ENCODE measurements around the gene NCAN.

Gene NCAN

DNA sequence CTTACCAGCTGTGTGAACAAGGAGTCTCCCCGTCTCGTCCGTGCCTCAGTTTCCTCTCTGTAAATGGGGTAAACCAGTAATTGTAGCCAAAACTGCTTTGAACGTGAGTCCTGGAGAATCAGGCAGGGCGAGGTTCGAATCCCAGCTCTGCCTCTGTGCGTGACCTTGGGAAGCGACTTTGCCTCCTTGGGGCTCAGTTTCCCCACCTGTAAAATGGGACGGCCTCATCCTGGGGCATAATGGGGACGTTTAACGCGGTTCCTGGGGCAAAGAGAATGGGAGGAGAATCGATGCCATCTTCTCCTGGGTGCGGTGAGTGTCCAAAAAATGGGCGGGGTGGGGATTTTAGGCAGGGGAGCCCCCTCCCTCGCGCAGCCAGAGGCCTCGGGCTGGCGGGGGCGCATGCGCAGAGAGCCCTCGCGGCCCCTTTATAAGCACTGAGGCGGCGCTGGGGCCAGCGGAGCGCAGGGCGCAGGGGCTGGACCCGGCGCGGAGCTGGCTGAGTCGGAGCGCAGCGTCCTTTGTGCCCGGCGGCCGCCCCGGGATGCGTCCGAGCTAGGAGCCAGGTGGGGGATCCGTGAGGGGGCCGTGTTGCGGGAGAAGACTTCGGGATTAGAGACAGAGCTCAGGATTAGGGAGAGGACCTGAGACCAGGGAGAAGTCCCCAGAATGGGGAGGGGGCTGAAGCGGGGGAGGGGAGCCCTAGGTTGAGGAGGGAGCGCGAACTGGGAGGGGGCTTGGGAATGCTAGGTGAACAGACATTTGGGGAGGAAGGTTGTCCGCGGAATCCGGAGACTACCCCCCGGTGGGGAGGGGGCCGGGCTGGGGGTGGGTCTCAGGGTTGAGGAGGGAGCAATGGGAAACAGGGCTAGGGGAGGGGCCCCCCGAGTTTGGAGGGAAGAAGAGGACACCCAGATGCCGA lies at the start of gene NCAN:
Gene NCAN (plus strand): TSS at position 460 of the 922 bp plus-strand sequence. CDS start 4,996 bp downstream, outside the sequence.
- no peak within 1 kb of the TSS for H3K4me3 ChIP-seq (ENCODE audit: low read depth, low read length)
- DNase-seq (ENCODE audit: low read depth): no peak

GRCh38 chr19:19162495-19162894 lies 49.3 kb upstream of the NCAN start:
- TF ChIP-seq, protein P1, sequence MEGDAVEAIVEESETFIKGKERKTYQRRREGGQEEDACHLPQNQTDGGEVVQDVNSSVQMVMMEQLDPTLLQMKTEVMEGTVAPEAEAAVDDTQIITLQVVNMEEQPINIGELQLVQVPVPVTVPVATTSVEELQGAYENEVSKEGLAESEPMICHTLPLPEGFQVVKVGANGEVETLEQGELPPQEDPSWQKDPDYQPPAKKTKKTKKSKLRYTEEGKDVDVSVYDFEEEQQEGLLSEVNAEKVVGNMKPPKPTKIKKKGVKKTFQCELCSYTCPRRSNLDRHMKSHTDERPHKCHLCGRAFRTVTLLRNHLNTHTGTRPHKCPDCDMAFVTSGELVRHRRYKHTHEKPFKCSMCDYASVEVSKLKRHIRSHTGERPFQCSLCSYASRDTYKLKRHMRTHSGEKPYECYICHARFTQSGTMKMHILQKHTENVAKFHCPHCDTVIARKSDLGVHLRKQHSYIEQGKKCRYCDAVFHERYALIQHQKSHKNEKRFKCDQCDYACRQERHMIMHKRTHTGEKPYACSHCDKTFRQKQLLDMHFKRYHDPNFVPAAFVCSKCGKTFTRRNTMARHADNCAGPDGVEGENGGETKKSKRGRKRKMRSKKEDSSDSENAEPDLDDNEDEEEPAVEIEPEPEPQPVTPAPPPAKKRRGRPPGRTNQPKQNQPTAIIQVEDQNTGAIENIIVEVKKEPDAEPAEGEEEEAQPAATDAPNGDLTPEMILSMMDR (IDR thresholded peaks at IDR 0.05; ENCODE audit: control insufficient read depth, extremely low read depth, insufficient read depth): no peak
- H3K4me3 ChIP-seq (ENCODE audit: low read depth, low read length): no peak overlapping the region
- no peak for DNase-seq (ENCODE audit: low read depth)

More for the DNA sequence above, at the start of gene NCAN:
- TF ChIP-seq, protein P1 (IDR thresholded peaks at IDR 0.05; ENCODE audit: control insufficient read depth, extremely low read depth, insufficient read depth): no peak

- TF ChIP-seq, protein P1 (IDR thresholded peaks at IDR 0.05; ENCODE audit: control insufficient read depth, extremely low read depth, insufficient read depth): no peak
- DNase-seq (ENCODE audit: low read depth): no peak
- no peak overlapping the region for H3K4me3 ChIP-seq (ENCODE audit: low read depth, low read length)
These were observed 46.4 kb upstream of the NCAN start for GRCh38 chr19:19165396-19165795.

DNA sequence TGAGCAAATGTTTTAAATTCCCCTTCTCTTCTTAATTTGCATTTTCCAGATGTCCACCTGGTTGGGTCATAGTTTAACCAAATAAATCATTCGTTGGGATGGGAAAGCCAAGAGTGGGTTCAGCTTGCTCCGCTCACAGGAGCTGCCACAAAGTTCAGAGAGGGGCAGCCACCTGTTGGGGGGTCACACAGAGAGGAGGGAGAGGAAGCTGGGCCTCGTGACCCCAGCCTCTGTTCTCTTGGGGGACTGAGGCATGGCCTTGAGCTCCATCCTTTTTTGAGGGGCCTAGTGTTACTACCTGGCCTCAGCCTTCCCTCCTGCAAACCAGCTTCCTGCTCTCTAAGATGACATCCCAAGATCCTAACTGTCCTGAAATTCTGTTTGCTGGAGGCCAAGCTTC lies 44.1 kb upstream of the NCAN start:
- no peak overlapping the region for H3K4me3 ChIP-seq (ENCODE audit: low read depth, low read length)
- TF ChIP-seq, protein P1 (IDR thresholded peaks at IDR 0.05; ENCODE audit: control insufficient read depth, extremely low read depth, insufficient read depth): no peak
- no peak for DNase-seq (ENCODE audit: low read depth)

- peak overlapping the region; percentile 28 for H3K4me3 ChIP-seq (ENCODE audit: low read depth, low read length)
- no peak for DNase-seq (ENCODE audit: low read depth)
- TF ChIP-seq, protein P1 (IDR thresholded peaks at IDR 0.05; ENCODE audit: control insufficient read depth, extremely low read depth, insufficient read depth): no peak
These were observed 42.3 kb upstream of the NCAN start for GRCh38 chr19:19169236-19170052.

- no peak for DNase-seq (ENCODE audit: low read depth)
- H3K4me3 ChIP-seq (ENCODE audit: low read depth, low read length): peak within 1 kb of the TSS; percentile 28
- TF ChIP-seq, protein P1 (IDR thresholded peaks at IDR 0.05; ENCODE audit: control insufficient read depth, extremely low read depth, insufficient read depth): no peak
These were observed 41.5 kb upstream of the NCAN start, which contains the start of gene MEF2B for GRCh38 chr19:19170053-19170872. TSS of gene MEF2B (minus strand) at chr19:19170263. CDS start at chr19:19150735, 19,528 bp downstream.

All from LNCaP clone FGC (cell line).